K562 (cell line): ENCODE results near the gene ERICH6. TPM values are rescaled to one million over a fixed set of nuclear protein-coding genes. Genes with fewer than 3 reads are reported as not detected.
A peak's percentile ranks its signal among the peaks of the same experiment; 100 is the strongest.

ENCODE experiments used
- ATF1 ChIP-seq, 2 experiments: fragments of 450-650 bp in 1 of 2; IDR thresholded peaks; 2 replicates each; pipeline ENCODE4 v1.6.1; 2016; ENCODE audit warnings: missing compliant biosample characterization in 1 of 2, missing genetic modification characterization in 1 of 2
- BCLAF1 ChIP-seq, 2 experiments: fragments of 450-650 bp in 1 of 2; IDR thresholded peaks; 2 replicates each; pipeline ENCODE4 v1.6.1; 2011 to 2017; ENCODE audit warnings: low read depth in 2 of 2, antibody characterized with exemption in 1 of 2, borderline replicate concordance in 1 of 2, low read length in 1 of 2, mild to moderate bottlenecking in 1 of 2, mixed read lengths in 1 of 2; ENCODE audit not compliant: control insufficient read depth in 1 of 2
- E2F6 ChIP-seq, 2 experiments: IDR thresholded peaks; 2 replicates each; pipeline ENCODE4 v1.6.1; 2011; ENCODE audit warnings: borderline replicate concordance in 1 of 2, control low read depth in 1 of 2, low read depth in 1 of 2, low read length in 1 of 2, mild to moderate bottlenecking in 1 of 2, mixed read lengths in 1 of 2, moderate library complexity in 1 of 2; ENCODE audit not compliant: insufficient read depth in 1 of 2, insufficient read length in 1 of 2, poor library complexity in 1 of 2, severe bottlenecking in 1 of 2; ENCODE audit errors: extremely low read depth in 1 of 2
- EP400 ChIP-seq: fragments of 450-650 bp; IDR thresholded peaks from 2 replicates; pipeline ENCODE4 v1.6.1; 2017; ENCODE audit warnings: antibody characterized with exemption, mild to moderate bottlenecking, moderate library complexity
- HINFP ChIP-seq: fragments of 450-650 bp; conservative IDR thresholded peaks from 2 replicates; pipeline ENCODE4 v1.6.1; 2016; ENCODE audit warnings: missing genetic modification characterization, low read depth, mild to moderate bottlenecking, control low read depth, missing compliant biosample characterization
- PPARD ChIP-seq: fragments of 250-450 bp; sonication (Bioruptor Pico); IDR thresholded peaks from 2 replicates; pipeline ENCODE4 v1.8.0; 2022; ENCODE audit warnings: inconsistent platforms, mild to moderate bottlenecking, moderate library complexity
- RHOXF2B ChIP-seq: fragments of 250-450 bp; sonication (Bioruptor Pico); conservative IDR thresholded peaks from 2 replicates; pipeline ENCODE4 v1.5.1; 2021
- SAFB ChIP-seq: fragments of 200-400 bp; formaldehyde crosslinking; IDR thresholded peaks from 2 replicates; pipeline ENCODE4 v1.6.1; 2017; ENCODE audit warnings: low read depth, low read length, borderline replicate concordance
- SMAD2 ChIP-seq: fragments of 150-350 bp; IDR thresholded peaks from 2 replicates; pipeline ENCODE4 v1.6.1; 2014; ENCODE audit warnings: low read depth, mild to moderate bottlenecking, low read length
- ZBTB1 ChIP-seq: sonication (generic); formaldehyde crosslinking; IDR thresholded peaks from 2 replicates; pipeline ENCODE4 v1.8.1; 2023; ENCODE audit warnings: missing genetic modification reagents, low read depth, mild to moderate bottlenecking, borderline replicate concordance
- ZNF644 ChIP-seq: fragments of 200-800 bp; sonication (Bioruptor generic); IDR thresholded peaks from 2 replicates; pipeline ENCODE4 v1.6.1; 2016; ENCODE audit warnings: low read depth, missing genetic modification characterization, missing compliant biosample characterization
- ZNF77 ChIP-seq: fragments of 250-450 bp; sonication (Bioruptor Pico); IDR thresholded peaks from 2 replicates; pipeline ENCODE4 v1.5.0; 2020
- polyA plus RNA-seq, 8 experiments: library from polyadenylated mRNA; depleted of rRNA in 4 of 8; stranded (reverse) in 5 of 8; unstranded in 3 of 8; fragments of >200 nt; fragmentation: Nextera tagmentation in 2 of 8; fragmentation: Illumina TruSeq in 1 of 8; extraction: Ambion mirVana in 2 of 8; extraction: Trizol in 1 of 8; gene quantifications; 2 replicates each; pipeline versions ENCODE4 v1.2.1 to v1.2.3, GENCODE V29; 2011 to 2014; ENCODE audit warnings: inconsistent platforms in 1 of 8, missing spikeins in 1 of 8
- total RNA-seq, 7 experiments: library from RNA; depleted of rRNA in 6 of 7; stranded (reverse); fragments of >200 nt in 6 of 7; fragmentation: Illumina TruSeq in 2 of 7; extraction: Trizol in 2 of 7; gene quantifications; 2 replicates each; pipeline versions ENCODE4 v1.2.1 to v1.2.3, GENCODE V29; 2011 to 2021; ENCODE audit warnings: low replicate concordance in 1 of 7
- TF ChIP-seq, protein P1 (sequence below): fragments of 250-450 bp; sonication (Bioruptor Pico); IDR thresholded peaks from 2 replicates; pipeline ENCODE4 v1.8.0; 2021; ENCODE audit warnings: mild to moderate bottlenecking, moderate library complexity
- TF ChIP-seq, protein P2 (sequence below): sonication (generic); formaldehyde crosslinking; IDR thresholded peaks from 2 replicates; pipeline ENCODE4 v1.8.0; 2022; ENCODE audit warnings: missing genetic modification reagents, mild to moderate bottlenecking, borderline replicate concordance
- TF ChIP-seq, protein P3 (sequence below): fragments of 450-650 bp; formaldehyde crosslinking; IDR thresholded peaks from 2 replicates; pipeline ENCODE4 v1.4.0; 2020; ENCODE audit warnings: mild to moderate bottlenecking, mixed read lengths

Gene ERICH6
- total and polyA plus RNA-seq, 9 of the 15 experiments (the other 6 are each of a cell fraction or from before 2014, with no cell fraction given) = not detected

DNA sequence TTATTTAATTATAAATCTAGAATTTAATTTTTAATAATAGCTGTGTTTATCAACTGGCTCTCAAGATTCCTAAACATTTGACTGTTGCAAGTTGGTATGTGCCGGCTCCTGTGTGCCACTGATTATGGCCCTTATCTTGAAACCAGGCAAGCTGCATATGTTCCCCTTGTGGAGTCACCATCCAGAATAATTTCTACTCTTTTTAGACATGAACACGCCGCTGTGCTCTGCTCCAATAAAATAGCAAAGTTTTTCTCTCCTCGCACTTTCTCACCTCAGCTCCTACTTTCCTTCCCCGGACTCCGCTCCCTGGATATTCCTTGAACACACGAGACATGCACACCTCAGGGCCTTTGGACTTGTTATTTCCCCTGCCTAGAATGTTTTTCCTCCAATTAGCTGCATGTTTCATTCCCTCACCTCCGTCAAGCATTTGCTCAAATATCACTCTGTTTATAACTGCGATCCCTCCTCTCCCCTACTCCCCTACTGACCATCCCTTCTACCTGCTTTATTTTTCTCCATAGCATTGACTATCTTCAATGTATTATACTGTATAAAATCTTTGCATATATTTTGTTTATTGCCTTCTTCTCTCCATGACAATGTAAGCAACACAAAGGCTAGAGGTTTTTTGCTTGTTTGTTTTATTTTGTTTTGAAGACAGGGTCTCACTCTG, 26.1 kb upstream of the ERICH6 start (continued):
- TF ChIP-seq, protein P1, sequence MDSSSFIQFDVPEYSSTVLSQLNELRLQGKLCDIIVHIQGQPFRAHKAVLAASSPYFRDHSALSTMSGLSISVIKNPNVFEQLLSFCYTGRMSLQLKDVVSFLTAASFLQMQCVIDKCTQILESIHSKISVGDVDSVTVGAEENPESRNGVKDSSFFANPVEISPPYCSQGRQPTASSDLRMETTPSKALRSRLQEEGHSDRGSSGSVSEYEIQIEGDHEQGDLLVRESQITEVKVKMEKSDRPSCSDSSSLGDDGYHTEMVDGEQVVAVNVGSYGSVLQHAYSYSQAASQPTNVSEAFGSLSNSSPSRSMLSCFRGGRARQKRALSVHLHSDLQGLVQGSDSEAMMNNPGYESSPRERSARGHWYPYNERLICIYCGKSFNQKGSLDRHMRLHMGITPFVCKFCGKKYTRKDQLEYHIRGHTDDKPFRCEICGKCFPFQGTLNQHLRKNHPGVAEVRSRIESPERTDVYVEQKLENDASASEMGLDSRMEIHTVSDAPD (CRISPR knock-in tag) = no peak; the same call in 1 of the 2 replicates
- TF ChIP-seq ZNF644 (tag) = no peak
- TF ChIP-seq RHOXF2B = no peak
- TF ChIP-seq, protein P2, sequence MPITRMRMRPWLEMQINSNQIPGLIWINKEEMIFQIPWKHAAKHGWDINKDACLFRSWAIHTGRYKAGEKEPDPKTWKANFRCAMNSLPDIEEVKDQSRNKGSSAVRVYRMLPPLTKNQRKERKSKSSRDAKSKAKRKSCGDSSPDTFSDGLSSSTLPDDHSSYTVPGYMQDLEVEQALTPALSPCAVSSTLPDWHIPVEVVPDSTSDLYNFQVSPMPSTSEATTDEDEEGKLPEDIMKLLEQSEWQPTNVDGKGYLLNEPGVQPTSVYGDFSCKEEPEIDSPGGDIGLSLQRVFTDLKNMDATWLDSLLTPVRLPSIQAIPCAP (CRISPR knock-in tag) = no peak
- TF ChIP-seq E2F6 (IDR thresholded peaks at IDR 0.05; ENCODE audit: borderline replicate concordance in 1 of 2, extremely low read depth in 1 of 2, insufficient read depth in 1 of 2, insufficient read length in 1 of 2, low read depth in 1 of 2, low read length in 1 of 2, poor library complexity in 1 of 2, severe bottlenecking in 1 of 2) = no peak
- no peak for TF ChIP-seq SAFB
- TF ChIP-seq, protein P3, sequence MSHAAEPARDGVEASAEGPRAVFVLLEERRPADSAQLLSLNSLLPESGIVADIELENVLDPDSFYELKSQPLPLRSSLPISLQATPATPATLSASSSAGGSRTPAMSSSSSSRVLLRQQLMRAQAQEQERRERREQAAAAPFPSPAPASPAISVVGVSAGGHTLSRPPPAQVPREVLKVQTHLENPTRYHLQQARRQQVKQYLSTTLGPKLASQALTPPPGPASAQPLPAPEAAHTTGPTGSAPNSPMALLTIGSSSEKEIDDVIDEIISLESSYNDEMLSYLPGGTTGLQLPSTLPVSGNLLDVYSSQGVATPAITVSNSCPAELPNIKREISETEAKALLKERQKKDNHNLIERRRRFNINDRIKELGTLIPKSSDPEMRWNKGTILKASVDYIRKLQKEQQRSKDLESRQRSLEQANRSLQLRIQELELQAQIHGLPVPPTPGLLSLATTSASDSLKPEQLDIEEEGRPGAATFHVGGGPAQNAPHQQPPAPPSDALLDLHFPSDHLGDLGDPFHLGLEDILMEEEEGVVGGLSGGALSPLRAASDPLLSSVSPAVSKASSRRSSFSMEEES = no peak
- TF ChIP-seq ATF1 (CRISPR knock-in tag; IDR thresholded peaks at IDR 0.05) = no peak
- TF ChIP-seq ATF1 (tag; IDR thresholded peaks at IDR 0.05) = no peak
- no peak for TF ChIP-seq ZBTB1
- no peak for TF ChIP-seq SMAD2
- TF ChIP-seq EP400 = peak; percentile 30; the same call in 1 of the 2 replicates
- TF ChIP-seq BCLAF1 (IDR thresholded peaks at IDR 0.05; ENCODE audit: borderline replicate concordance in 1 of 2, control insufficient read depth in 1 of 2, low read depth in 2 of 2, low read length in 1 of 2) = no peak
- no peak for TF ChIP-seq HINFP
- no peak for TF ChIP-seq PPARD
- no peak for TF ChIP-seq ZNF77 (CRISPR knock-in tag)
